H9 (cell line): Measurements from ENCODE around the gene SLC9A9. TPM values are rescaled to one million over a fixed set of nuclear protein-coding genes. Genes with fewer than 3 reads are reported as not detected.

Experiments
- DNase-seq: peaks from one replicate; pipeline ENCODE4 v3.0.0-alpha.2; 2017
- H2AFZ ChIP-seq: one replicate; pipeline ENCODE4 v1.6.1; 2013; ENCODE audit warnings: mild to moderate bottlenecking, low read length, control low read depth, moderate library complexity
- H2AK5ac ChIP-seq: 2 replicates; pipeline ENCODE4 v1.6.1; 2013; ENCODE audit warnings: low read length, control low read depth, mixed read lengths; ENCODE audit not compliant: insufficient read length
- H2BK120ac ChIP-seq: one replicate; pipeline ENCODE4 v1.6.1; 2013; ENCODE audit warnings: low read depth, mild to moderate bottlenecking, low read length, control low read depth, inconsistent platforms; ENCODE audit not compliant: poor library complexity, severe bottlenecking
- H2BK12ac ChIP-seq: 2 replicates; pipeline ENCODE4 v1.6.1; 2013; ENCODE audit warnings: low read length, control low read depth, mixed read lengths, low read depth; ENCODE audit not compliant: insufficient read length
- H2BK15ac ChIP-seq: 2 replicates; pipeline ENCODE4 v1.6.1; 2013; ENCODE audit warnings: low read depth, low read length, control low read depth
- H2BK20ac ChIP-seq: one replicate; pipeline ENCODE4 v1.6.1; 2013; ENCODE audit warnings: low read depth, mild to moderate bottlenecking, low read length, control low read depth, inconsistent platforms; ENCODE audit not compliant: poor library complexity, severe bottlenecking
- H2BK5ac ChIP-seq: 2 replicates; pipeline ENCODE4 v1.6.1; 2013; ENCODE audit warnings: low read length, control low read depth, mixed read lengths; ENCODE audit not compliant: insufficient read length
- H3K14ac ChIP-seq: 2 replicates; pipeline ENCODE4 v1.6.1; 2013; ENCODE audit warnings: low read length, control low read depth; ENCODE audit not compliant: insufficient read depth
- H3K18ac ChIP-seq: 2 replicates; pipeline ENCODE4 v1.6.1; 2013; ENCODE audit warnings: low read depth, mild to moderate bottlenecking, mixed read lengths, low read length, control low read depth; ENCODE audit not compliant: insufficient read length
- H3K23ac ChIP-seq: 2 replicates; pipeline ENCODE4 v1.6.1; 2013; ENCODE audit warnings: low read length, control low read depth, mixed read lengths, low read depth; ENCODE audit not compliant: insufficient read length
- H3K23me2 ChIP-seq: 2 replicates; pipeline ENCODE4 v1.6.1; 2013; ENCODE audit warnings: low read depth, mild to moderate bottlenecking, mixed read lengths, low read length, control low read depth; ENCODE audit not compliant: insufficient read length, poor library complexity, severe bottlenecking
- H3K27ac ChIP-seq: 2 replicates; pipeline ENCODE4 v1.5.1; 2013; ENCODE audit warnings: low read length, control low read depth, mixed read lengths, low read depth; ENCODE audit not compliant: insufficient read length
- H3K27me3 ChIP-seq: 2 replicates; pipeline ENCODE4 v1.6.1; 2013; ENCODE audit warnings: low read length, control low read depth, inconsistent platforms; ENCODE audit not compliant: insufficient read depth
- H3K4ac ChIP-seq: 2 replicates; pipeline ENCODE4 v1.6.1; 2013; ENCODE audit warnings: low read depth, mild to moderate bottlenecking, control low read depth, inconsistent platforms, low read length, moderate library complexity
- H3K4me1 ChIP-seq: 2 replicates; pipeline ENCODE4 v1.6.1; 2013; ENCODE audit warnings: low read length, control low read depth, inconsistent platforms; ENCODE audit not compliant: insufficient read depth
- H3K4me2 ChIP-seq: 2 replicates; pipeline ENCODE4 v1.6.1; 2013; ENCODE audit warnings: low read length, control low read depth, mixed read lengths; ENCODE audit not compliant: insufficient read length, insufficient read depth
- H3K56ac ChIP-seq: 2 replicates; pipeline ENCODE4 v1.6.1; 2013; ENCODE audit warnings: low read depth, mild to moderate bottlenecking, mixed read lengths, low read length, control low read depth; ENCODE audit not compliant: insufficient read length
- H3K79me1 ChIP-seq: 2 replicates; pipeline ENCODE4 v1.6.1; 2013; ENCODE audit warnings: low read depth, mild to moderate bottlenecking, moderate library complexity, low read length, control low read depth, inconsistent platforms; ENCODE audit not compliant: insufficient read depth, poor library complexity, severe bottlenecking
- H3K79me2 ChIP-seq: 2 replicates; pipeline ENCODE4 v1.6.1; 2013; ENCODE audit warnings: low read length, control low read depth, inconsistent platforms; ENCODE audit not compliant: insufficient read depth
- H3K9ac ChIP-seq: 2 replicates; pipeline ENCODE4 v1.6.1; 2013; ENCODE audit warnings: low read length, control low read depth, mixed read lengths; ENCODE audit not compliant: insufficient read length; ENCODE audit errors: extremely low read depth
- H3K9me3 ChIP-seq: one replicate; pipeline ENCODE4 v1.6.1; 2013; ENCODE audit warnings: low read depth, low read length, inconsistent platforms; ENCODE audit not compliant: control insufficient read depth
- H3T11ph ChIP-seq: one replicate; pipeline ENCODE4 v1.6.1; 2013; ENCODE audit warnings: mild to moderate bottlenecking, low read length, control low read depth, inconsistent platforms
- H4K20me1 ChIP-seq: one replicate; pipeline ENCODE4 v1.6.1; 2013; ENCODE audit not compliant: control insufficient read depth, insufficient read length, insufficient read depth
- H4K5ac ChIP-seq: 2 replicates; pipeline ENCODE4 v1.6.1; 2013; ENCODE audit warnings: low read depth, mild to moderate bottlenecking, mixed read lengths, low read length, control low read depth; ENCODE audit not compliant: insufficient read length
- H4K8ac ChIP-seq: replicated peaks from 2 replicates; pipeline ENCODE4 v1.6.1; 2013; ENCODE audit warnings: low read length, control low read depth, mixed read lengths, low read depth; ENCODE audit not compliant: insufficient read length
- H4K91ac ChIP-seq: 2 replicates; pipeline ENCODE4 v1.6.1; 2013; ENCODE audit warnings: low read depth, mild to moderate bottlenecking, moderate library complexity, mixed read lengths, low read length, control low read depth; ENCODE audit not compliant: insufficient read length
- H3K27ac Mint-ChIP-seq, 3 experiments: 2 replicates in 2 of 3; 3 replicates in 1 of 3; pipeline ENCODE4 v1.8.0; 2020 to 2021; ENCODE audit warnings: mixed read lengths in 3 of 3, mild to moderate bottlenecking in 1 of 3, moderate library complexity in 1 of 3
- H3K27me3 Mint-ChIP-seq: 2 replicates; pipeline ENCODE4 v1.8.0; 2021; ENCODE audit warnings: low read depth, mild to moderate bottlenecking, moderate library complexity, mixed read lengths
- H3K36me3 Mint-ChIP-seq, 3 experiments: 2 replicates in 2 of 3; 3 replicates in 1 of 3; pipeline ENCODE4 v1.8.0; 2020 to 2021; ENCODE audit warnings: low read depth in 3 of 3, mixed read lengths in 3 of 3; ENCODE audit not compliant: insufficient read depth in 1 of 3
- H3K4me1 Mint-ChIP-seq, 2 experiments: 2 replicates each; pipeline ENCODE4 v1.8.0; 2020; ENCODE audit warnings: mixed read lengths in 2 of 2
- H3K4me3 Mint-ChIP-seq, 2 experiments: 2 replicates in 1 of 2; 3 replicates in 1 of 2; pipeline ENCODE4 v1.8.0; 2020 to 2021; ENCODE audit warnings: mild to moderate bottlenecking in 2 of 2, mixed read lengths in 2 of 2, moderate library complexity in 1 of 2
- H3K9me3 Mint-ChIP-seq, 2 experiments: 2 replicates in 1 of 2; 3 replicates in 1 of 2; pipeline ENCODE4 v1.8.0; 2020; ENCODE audit warnings: mild to moderate bottlenecking in 2 of 2, mixed read lengths in 2 of 2, moderate library complexity in 1 of 2
- CTCF ChIP-seq: fragments of 200-600 bp; sonication (generic); conservative IDR thresholded peaks from 3 replicates; pipeline ENCODE4 v1.8.0; 2021; ENCODE audit warnings: antibody characterized with exemption, mild to moderate bottlenecking
- WGBS: extraction: QIAGEN DNeasy Blood & Tissue Kit; methylation state at CpG from one replicate; pipeline ENCODE4 v1.1.7; 2013; ENCODE audit warnings: missing lambda C conversion rate, low lambda C conversion rate, mixed read lengths; ENCODE audit not compliant: insufficient read length; ENCODE audit errors: extremely low coverage; 5-methylcytosine and 5-hydroxymethylcytosine counted together
- total RNA-seq: library from RNA; stranded (reverse); gene quantifications from 2 replicates; pipeline ENCODE4 v1.2.1, GENCODE V29; 2021

The SLC9A9 gene
- total RNA-seq, 1 experiment from 2014 or later: 0.35 TPM

- H3K79me1 ChIP-seq: no peaks in the 10 kb centered on the region
- H4K5ac ChIP-seq: no peak overlapping the region
- no peak overlapping the region for H4K91ac ChIP-seq
- peaks cover 5% of the 10 kb centered on the region for H3K4me1 ChIP-seq
- H4K20me1 ChIP-seq: no peaks in the 10 kb centered on the region
- no peaks in the 10 kb centered on the region for H3K23me2 ChIP-seq
- Mint-ChIP-seq H3K27me3 (no peaks in the 10 kb centered on the region), H3K9me3 (peaks cover 0 to 2% of the 10 kb centered on the region in 2 experiments; a peak in 2 of 5 replicates), H3K4me3 (no peak overlapping the region), H3K36me3 (no peaks in the 10 kb centered on the region), H3K4me1 (peaks cover 18% of the 10 kb centered on the region in 2 experiments), H3K27ac (no peak overlapping the region)
- no peak overlapping the region for H3T11ph ChIP-seq
- no peak for DNase-seq
- H3K9ac ChIP-seq: no peak overlapping the region
- no peak overlapping the region for H2BK12ac ChIP-seq
- TF ChIP-seq CTCF: no peak
- no peak overlapping the region for H2BK20ac ChIP-seq
- no peak overlapping the region for H3K27ac ChIP-seq
- no peak overlapping the region for H2AFZ ChIP-seq
- no peak overlapping the region for H3K4ac ChIP-seq
- H2BK120ac ChIP-seq: no peak overlapping the region
- no peak overlapping the region for H2BK15ac ChIP-seq
- H3K23ac ChIP-seq: no peak overlapping the region
- no peak overlapping the region for H2BK5ac ChIP-seq
- H4K8ac ChIP-seq: no peak overlapping the region
- H3K4me2 ChIP-seq: no peak overlapping the region
- WGBS: no CpG with 5 or more reads among the region's 1 CpG
- H3K56ac ChIP-seq: no peak overlapping the region
- no peaks in the 10 kb centered on the region for H3K27me3 ChIP-seq
- no peak overlapping the region for H3K18ac ChIP-seq
- H3K14ac ChIP-seq: no peak overlapping the region
- no peaks in the 10 kb centered on the region for H3K79me2 ChIP-seq
- no peak overlapping the region for H2AK5ac ChIP-seq
- H3K9me3 ChIP-seq: no peaks in the 10 kb centered on the region
Measured at GRCh38 chr3:143375698-143376097, 472.6 kb downstream of the SLC9A9 start.
